Measurements from ENCODE around the gene PTPA. TPM values are rescaled to one million over a fixed set of nuclear protein-coding genes. Genes with fewer than 3 reads are reported as not detected.

Gene PTPA
- total and polyA plus RNA-seq, 7 donors, result 54.1 to 110 (median 97.9) TPM

DNA sequence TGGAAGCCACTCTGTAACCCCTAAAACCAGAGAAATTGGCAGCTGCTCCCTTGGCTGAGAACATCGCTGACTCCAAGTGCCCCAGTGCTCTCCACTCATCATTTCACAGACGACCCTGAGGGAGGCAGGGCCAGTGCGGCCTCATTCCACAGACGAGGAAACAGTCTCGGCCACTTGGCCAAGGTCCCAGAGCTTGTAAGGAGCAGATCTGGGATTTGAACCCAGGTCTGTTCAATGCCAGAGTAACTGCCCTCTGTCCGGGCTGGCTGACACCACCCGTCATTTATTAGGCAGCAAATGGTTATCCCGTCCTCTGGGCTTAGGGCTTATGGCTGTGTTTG is 86.7 kb downstream of the PTPA start:
- ATAC-seq (no peak), DNase-seq (peak; percentile 34 to 65)
- no peaks in the 10 kb centered on the region for H3K9me3 ChIP-seq
- H3K36me3 ChIP-seq (ENCODE audit: insufficient read depth in 1 of 2, low read depth in 1 of 2), result no peaks in the 10 kb centered on the region
- intact Hi-C loops (cut with DNase I), result no loop called here
- no peak overlapping the region for H3K4me3 ChIP-seq
- WGBS, 3 donors, result 18 to 29% (median 21%) methylated on average over 8 of the region's 8 CpGs
- H3K27ac ChIP-seq, result peak overlapping the region; percentile 39
- no peaks in the 10 kb centered on the region for H3K4me1 ChIP-seq
- no peak for TF ChIP-seq CTCF (IDR thresholded peaks at IDR 0.05)
- peaks cover 1 to 24% (median 7%) of the 10 kb centered on the region in 3 donors for H3K27me3 ChIP-seq (ENCODE audit: insufficient read depth in 3 of 3, low read length in 2 of 3)

Other genes starting within 250 kb of the PTPA start
- 1 to 10 TPM; 6.4 to 8.9 (median 7.1) TPM for gene KYAT1, start 229.5 kb upstream of the PTPA start, total RNA-seq
- 10 to 100 TPM in 1 of 3 donors, 1 to 10 TPM in 2; 7.2 to 12.0 (median 7.9) TPM for gene KYAT1, start 229.5 kb upstream of the PTPA start, polyA plus RNA-seq
- gene LRRC8A, start 229.3 kb upstream of the PTPA start, total RNA-seq, result 10 to 100 TPM; 12.2 to 22.4 (median 18.3) TPM
- gene LRRC8A, start 229.3 kb upstream of the PTPA start, polyA plus RNA-seq, result 10 to 100 TPM; 11.6 to 71.5 (median 16.4) TPM
- gene PHYHD1, start 190.4 kb upstream of the PTPA start, total RNA-seq, result 10 to 100 TPM; 11.0 to 36.6 (median 29.9) TPM
- gene PHYHD1, start 190.4 kb upstream of the PTPA start, polyA plus RNA-seq, result 10 to 100 TPM; 16.7 to 45.0 (median 20.0) TPM
- 1 to 10 TPM; 4.5 to 9.0 (median 6.5) TPM for gene DOLK, start 163.8 kb upstream of the PTPA start, total RNA-seq
- gene DOLK, start 163.8 kb upstream of the PTPA start, polyA plus RNA-seq, result 10 to 100 TPM in 2 of 3 donors, 1 to 10 TPM in 1; 6.2 to 14.0 (median 12.2) TPM
- gene NUP188, start 163.7 kb upstream of the PTPA start, total RNA-seq, result 10 to 100 TPM; 17.2 to 25.9 (median 25.4) TPM
- 10 to 100 TPM in 2 of 3 donors, 1 to 10 TPM in 1; 9.8 to 28.1 (median 18.6) TPM for gene NUP188, start 163.7 kb upstream of the PTPA start, polyA plus RNA-seq
- 10 to 100 TPM; 33.8 to 56.8 (median 45.1) TPM for gene SH3GLB2, start 83.1 kb upstream of the PTPA start, total RNA-seq
- gene SH3GLB2, start 83.1 kb upstream of the PTPA start, polyA plus RNA-seq, result 10 to 100 TPM; 22.2 to 33.5 (median 28.0) TPM
- 10 to 100 TPM in 3 of 4 donors, 1 to 10 TPM in 1; 8.4 to 17.8 (median 14.8) TPM for gene MIGA2, start 74.8 kb upstream of the PTPA start, total RNA-seq
- 10 to 100 TPM; 12.7 to 18.1 (median 13.7) TPM for gene MIGA2, start 74.8 kb upstream of the PTPA start, polyA plus RNA-seq
- gene DOLPP1, start 30.3 kb upstream of the PTPA start, total RNA-seq, result 1 to 10 TPM; 2.1 to 4.7 (median 4.2) TPM
- gene DOLPP1, start 30.3 kb upstream of the PTPA start, polyA plus RNA-seq, result 1 to 10 TPM; 2.3 to 5.2 (median 4.7) TPM
- 100 to 1,000 TPM; 123 to 229 (median 164) TPM for gene CRAT, start 622 bp upstream of the PTPA start, total RNA-seq
- gene CRAT, start 622 bp upstream of the PTPA start, polyA plus RNA-seq, result 100 to 1,000 TPM in 2 of 3 donors, 10 to 100 TPM in 1; 88.7 to 106 (median 100) TPM
- gene IER5L, start 66.8 kb downstream of the PTPA start, total RNA-seq, result 1 to 10 TPM; 1.7 to 4.5 (median 3.4) TPM
- gene IER5L, start 66.8 kb downstream of the PTPA start, polyA plus RNA-seq, result 1 to 10 TPM; 1.4 to 8.3 (median 3.0) TPM

Measured in psoas muscle (tissue), 8 donors.